Measurements from ENCODE around the gene VAV3.

VAV3 gene

GRCh38 chr1:107936498-107937481 is 28.2 kb downstream of the VAV3 start:
- peak; percentile 90 for FAIRE-seq

GRCh38 chr1:107935396-107936064 is 29.4 kb downstream of the VAV3 start:
- DNase-seq (ENCODE audit: low spot score) (no peak), FAIRE-seq (no peak)

More at GRCh38 chr1:107936498-107937481, 28.2 kb downstream of the VAV3 start:
- peak; percentile 89 for DNase-seq (ENCODE audit: low spot score)

GRCh38 chr1:107934578-107934977 is 30.4 kb downstream of the VAV3 start:
- no peak for DNase-seq (ENCODE audit: low spot score)
- no peak for FAIRE-seq

GRCh38 chr1:107933736-107934135 is 31.2 kb downstream of the VAV3 start:
- FAIRE-seq (no peak), DNase-seq (ENCODE audit: low spot score) (no peak)

GRCh38 chr1:107930292-107930691 is 34.7 kb downstream of the VAV3 start:
- FAIRE-seq (no peak), DNase-seq (ENCODE audit: low spot score) (no peak)

GRCh38 chr1:107927820-107928219 is 37.2 kb downstream of the VAV3 start:
- no peak for DNase-seq (ENCODE audit: low spot score)
- FAIRE-seq = no peak

GRCh38 chr1:107926436-107927080 is 38.4 kb downstream of the VAV3 start:
- FAIRE-seq = no peak
- no peak for DNase-seq (ENCODE audit: low spot score)

- FAIRE-seq (no peak), DNase-seq (ENCODE audit: low spot score) (no peak)
Observed at GRCh38 chr1:107925565-107925964, 39.4 kb downstream of the VAV3 start.

GRCh38 chr1:107920999-107921398 is 44.0 kb downstream of the VAV3 start:
- FAIRE-seq (no peak), DNase-seq (ENCODE audit: low spot score) (no peak)

- no peak for FAIRE-seq
Observed at GRCh38 chr1:107920561-107920960, 44.4 kb downstream of the VAV3 start.

GRCh38 chr1:107919953-107920352 is 45.0 kb downstream of the VAV3 start:
- DNase-seq (ENCODE audit: low spot score) = no peak
- no peak for FAIRE-seq

More at GRCh38 chr1:107920561-107920960, 44.4 kb downstream of the VAV3 start:
- no peak for DNase-seq (ENCODE audit: low spot score)

GRCh38 chr1:107914119-107914765 is 50.7 kb downstream of the VAV3 start:
- DNase-seq (ENCODE audit: low spot score) (no peak), FAIRE-seq (no peak)

- FAIRE-seq = no peak
Observed at GRCh38 chr1:107912656-107913055, 52.3 kb downstream of the VAV3 start.

GRCh38 chr1:107900090-107900945 is 64.7 kb downstream of the VAV3 start:
- no peak for DNase-seq (ENCODE audit: low spot score)
- no peak for FAIRE-seq

More at GRCh38 chr1:107912656-107913055, 52.3 kb downstream of the VAV3 start:
- no peak for DNase-seq (ENCODE audit: low spot score)

- DNase-seq (ENCODE audit: low spot score) (no peak), FAIRE-seq (no peak)
Observed at GRCh38 chr1:107899655-107900054, 65.3 kb downstream of the VAV3 start.

- no peak for FAIRE-seq
- DNase-seq (ENCODE audit: low spot score) = no peak
Observed at GRCh38 chr1:107897438-107898345, 67.3 kb downstream of the VAV3 start.

GRCh38 chr1:107896936-107897335 is 68.0 kb downstream of the VAV3 start:
- no peak for DNase-seq (ENCODE audit: low spot score)

GRCh38 chr1:107896401-107896800 is 68.6 kb downstream of the VAV3 start:
- no peak for FAIRE-seq
- DNase-seq (ENCODE audit: low spot score) = no peak

More at GRCh38 chr1:107896936-107897335, 68.0 kb downstream of the VAV3 start:
- FAIRE-seq = no peak
